Measurements from ENCODE around the gene AFF4.
A peak's percentile ranks its signal among the peaks of the same experiment; 100 is the strongest.

The AFF4 gene

GRCh38 chr5:132943362-132944022 lies 19.9 kb downstream of the AFF4 start:
- Histone ChIP-seq H3K4me3 (no peak overlapping the region), H4K20me1 (peaks cover 55 to 100% (median 100%) of the 10 kb centered on the region in 11 experiments), H3K9me3 (replicated peaks in 1 of 11) (peaks cover 0 to 8% (median 0%) of the 10 kb centered on the region in 11 experiments; a peak in 2 of 22 replicates), H3K4me2 (no peak overlapping the region), H3K27ac (no peak overlapping the region), H3K27me3 (no peaks in the 10 kb centered on the region), H3K36me3 (peaks cover 26 to 87% (median 38%) of the 10 kb centered on the region in 11 experiments), H3K4me1 (peaks cover 0 to 20% (median 0%) of the 10 kb centered on the region in 10 experiments; a peak in 5 of 20 replicates), H3K9ac (no peak overlapping the region)
- TF ChIP-seq Cebpa-rat (IDR thresholded peaks at IDR 0.05) = no peak

- no peak overlapping the region for H3K4me2 ChIP-seq
- H3K27ac ChIP-seq = no peak overlapping the region
- peaks cover 48 to 100% (median 99%) of the 10 kb centered on the region in 11 experiments; a peak in 21 of 22 replicates for H4K20me1 ChIP-seq
- H3K9ac ChIP-seq = no peak overlapping the region
- no peaks in the 10 kb centered on the region for H3K27me3 ChIP-seq
- TF ChIP-seq Cebpa-rat (IDR thresholded peaks at IDR 0.05) = peak in 2 of 11 experiments; percentile 31 to 49; a peak in 1 of 22 replicates
- H3K4me3 ChIP-seq = no peak overlapping the region
- peaks cover 0 to 20% (median 0%) of the 10 kb centered on the region in 10 experiments; a peak in 5 of 20 replicates for H3K4me1 ChIP-seq
- peaks cover 34 to 95% (median 45%) of the 10 kb centered on the region in 11 experiments for H3K36me3 ChIP-seq
- peaks cover 0 to 8% (median 0%) of the 10 kb centered on the region in 11 experiments; a peak in 2 of 22 replicates for H3K9me3 ChIP-seq (replicated peaks in 1 of 11)
Observed at GRCh38 chr5:132941331-132941730, 22.1 kb downstream of the AFF4 start.

GRCh38 chr5:132928062-132928407 lies 35.4 kb downstream of the AFF4 start:
- Histone ChIP-seq H4K20me1 (peaks cover 0 to 99% (median 30%) of the 10 kb centered on the region in 11 experiments; a peak in 12 of 22 replicates), H3K36me3 (peaks cover 88 to 100% (median 99%) of the 10 kb centered on the region in 11 experiments), H3K9ac (no peak overlapping the region), H3K27ac (no peak overlapping the region), H3K4me1 (peaks cover 0 to 18% (median 0%) of the 10 kb centered on the region in 10 experiments; a peak in 3 of 20 replicates), H3K4me2 (no peak overlapping the region), H3K27me3 (no peaks in the 10 kb centered on the region), H3K9me3 (replicated peaks in 1 of 11) (no peaks in the 10 kb centered on the region), H3K4me3 (no peak overlapping the region)
- no peak for TF ChIP-seq Cebpa-rat (IDR thresholded peaks at IDR 0.05)

GRCh38 chr5:132927355-132928061 lies 35.9 kb downstream of the AFF4 start:
- Histone ChIP-seq H4K20me1 (peaks cover 0 to 99% (median 27%) of the 10 kb centered on the region in 11 experiments; a peak in 12 of 22 replicates), H3K27ac (no peak overlapping the region), H3K4me1 (peaks cover 0 to 18% (median 0%) of the 10 kb centered on the region in 10 experiments; a peak in 3 of 20 replicates), H3K4me2 (no peak overlapping the region), H3K27me3 (no peaks in the 10 kb centered on the region), H3K4me3 (no peak overlapping the region), H3K9ac (no peak overlapping the region), H3K9me3 (replicated peaks in 1 of 11) (no peaks in the 10 kb centered on the region), H3K36me3 (peaks cover 88 to 100% (median 99%) of the 10 kb centered on the region in 11 experiments)
- TF ChIP-seq Cebpa-rat (IDR thresholded peaks at IDR 0.05) = no peak

- TF ChIP-seq Cebpa-rat (IDR thresholded peaks at IDR 0.05) = no peak
- peaks cover 0 to 99% (median 24%) of the 10 kb centered on the region in 11 experiments; a peak in 12 of 22 replicates for H4K20me1 ChIP-seq
- H3K27ac ChIP-seq = no peak overlapping the region
- H3K27me3 ChIP-seq = no peaks in the 10 kb centered on the region
- peaks cover 0 to 18% (median 0%) of the 10 kb centered on the region in 10 experiments; a peak in 3 of 20 replicates for H3K4me1 ChIP-seq
- no peak overlapping the region for H3K9ac ChIP-seq
- no peaks in the 10 kb centered on the region for H3K9me3 ChIP-seq (replicated peaks in 1 of 11)
- no peak overlapping the region for H3K4me3 ChIP-seq
- H3K4me2 ChIP-seq = no peak overlapping the region
- peaks cover 90 to 100% (median 99%) of the 10 kb centered on the region in 11 experiments for H3K36me3 ChIP-seq
Observed at GRCh38 chr5:132926437-132926836, 37.0 kb downstream of the AFF4 start.

GRCh38 chr5:132916086-132916485 lies 47.3 kb downstream of the AFF4 start:
- peak overlapping the region in 3 of 11 experiments; percentile 13 to 33 (median 14); a peak in 1 of 22 replicates for H3K27ac ChIP-seq
- H3K4me3 ChIP-seq = no peak overlapping the region
- H3K27me3 ChIP-seq = no peaks in the 10 kb centered on the region
- H3K4me2 ChIP-seq = peak overlapping the region in 4 of 11 experiments; percentile 14 to 52 (median 36); a peak in 5 of 22 replicates
- no peak for TF ChIP-seq Cebpa-rat (IDR thresholded peaks at IDR 0.05)
- peaks cover 0 to 100% (median 15%) of the 10 kb centered on the region in 11 experiments; a peak in 14 of 22 replicates for H4K20me1 ChIP-seq
- H3K36me3 ChIP-seq = peaks cover 72 to 93% (median 84%) of the 10 kb centered on the region in 11 experiments
- H3K9ac ChIP-seq = no peak overlapping the region
- no peaks in the 10 kb centered on the region for H3K9me3 ChIP-seq (replicated peaks in 1 of 11)
- peaks cover 0 to 16% (median 4%) of the 10 kb centered on the region in 10 experiments; a peak in 12 of 20 replicates for H3K4me1 ChIP-seq

GRCh38 chr5:132915681-132916080 lies 47.8 kb downstream of the AFF4 start:
- Histone ChIP-seq H3K27me3 (no peaks in the 10 kb centered on the region), H3K4me3 (no peak overlapping the region), H3K9ac (no peak overlapping the region), H3K4me2 (peak overlapping the region in 5 of 11 experiments; percentile 14 to 52 (median 30); a peak in 7 of 22 replicates), H4K20me1 (peaks cover 0 to 100% (median 17%) of the 10 kb centered on the region in 11 experiments; a peak in 14 of 22 replicates), H3K4me1 (peaks cover 0 to 16% (median 4%) of the 10 kb centered on the region in 10 experiments; a peak in 12 of 20 replicates), H3K9me3 (replicated peaks in 1 of 11) (no peaks in the 10 kb centered on the region), H3K36me3 (peaks cover 72 to 93% (median 82%) of the 10 kb centered on the region in 11 experiments), H3K27ac (peak overlapping the region in 3 of 11 experiments; percentile 13 to 37 (median 14); a peak in 1 of 22 replicates)
- TF ChIP-seq Cebpa-rat (IDR thresholded peaks at IDR 0.05) = no peak

- Histone ChIP-seq H3K27me3 (no peaks in the 10 kb centered on the region), H3K36me3 (peaks cover 52 to 91% (median 70%) of the 10 kb centered on the region in 11 experiments), H3K9me3 (replicated peaks in 1 of 11) (no peaks in the 10 kb centered on the region), H3K9ac (no peak overlapping the region), H3K4me1 (peaks cover 0 to 11% (median 5%) of the 10 kb centered on the region in 10 experiments; a peak in 8 of 20 replicates), H3K27ac (no peak overlapping the region), H4K20me1 (peaks cover 0 to 95% (median 19%) of the 10 kb centered on the region in 11 experiments; a peak in 13 of 22 replicates), H3K4me3 (no peak overlapping the region), H3K4me2 (no peak overlapping the region)
- TF ChIP-seq Cebpa-rat (IDR thresholded peaks at IDR 0.05) = no peak
Observed at GRCh38 chr5:132909702-132910101, 53.7 kb downstream of the AFF4 start.

Data from BLaER1 treated with 17β-estradiol and CSF1 and Interleukin-3, amounts not matched to agents 10 nM and 100 nM (cell line).